Stimulated activated CD8-positive, alpha-beta memory T cell treated with anti-CD3 and anti-CD28 coated beads, Interleukin-4, amount 100 ng/mL, for 4 hours (primary cell): ENCODE data around the gene PXK.

ENCODE experiments used
- DNase-seq, 2 donors: peaks; one replicate each; pipeline ENCODE4 v3.0.0-alpha.2; 2020; ENCODE audit warnings: low read depth in 2 of 2, low spot score in 1 of 2

The PXK gene

GRCh38 chr3:58383476-58383875 lies 50.8 kb downstream of the PXK start:
- no peak for DNase-seq

DNA sequence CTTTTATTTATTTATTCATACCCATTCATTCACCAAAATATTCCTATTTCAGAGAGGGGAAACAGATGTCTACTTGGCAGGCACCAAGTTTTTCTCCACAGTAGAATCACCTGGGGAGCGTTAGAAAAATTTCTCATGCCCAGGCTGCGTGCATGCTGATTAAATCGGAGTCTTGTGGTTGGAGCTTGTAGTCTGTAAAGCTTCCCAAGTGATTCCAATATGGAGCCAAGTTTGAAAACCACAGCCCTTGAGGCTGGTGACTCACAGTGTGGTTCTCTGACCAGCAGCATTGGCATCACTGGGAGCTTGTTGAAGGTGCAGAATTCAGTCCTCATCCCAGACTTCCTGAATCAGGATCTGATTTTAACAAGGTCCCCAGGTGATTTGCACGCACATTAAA lies 51.2 kb downstream of the PXK start:
- DNase-seq, result no peak

DNA sequence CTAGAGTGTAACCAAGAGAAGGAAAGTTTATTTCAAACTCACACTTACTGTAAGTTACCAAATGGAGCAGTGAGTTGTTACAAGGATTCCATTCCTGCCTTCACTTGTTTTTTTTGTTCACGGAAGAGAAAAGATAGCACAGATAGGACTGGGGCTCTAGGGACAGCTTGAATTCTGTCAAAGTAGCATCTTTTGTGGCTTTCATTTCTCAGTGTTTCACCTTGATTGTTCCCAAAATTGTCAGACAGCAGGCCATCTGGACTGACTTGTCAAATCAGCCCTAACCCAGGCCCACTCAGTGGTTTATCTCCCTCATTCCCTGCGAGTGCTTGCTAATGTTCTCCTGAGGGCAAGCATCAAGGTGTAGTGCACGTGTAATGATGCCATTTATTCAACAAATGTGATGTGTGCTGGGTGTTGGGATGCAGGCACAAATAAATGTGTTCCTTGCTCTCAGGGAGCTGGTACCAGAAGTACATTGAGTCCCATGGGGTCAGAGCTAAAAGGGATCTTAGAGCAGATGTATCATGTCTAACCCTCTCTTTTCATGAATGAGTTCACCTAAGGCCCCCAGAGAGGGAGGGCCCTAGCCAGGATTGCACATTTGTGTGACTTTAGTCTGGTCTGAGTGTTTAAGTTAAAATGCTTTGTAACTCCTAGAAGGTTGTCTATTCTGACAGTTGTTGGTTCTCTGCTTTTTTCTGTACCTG lies 51.8 kb downstream of the PXK start:
- no peak for DNase-seq

- no peak for DNase-seq
These were observed 54.1 kb downstream of the PXK start for GRCh38 chr3:58386626-58387365.

DNA sequence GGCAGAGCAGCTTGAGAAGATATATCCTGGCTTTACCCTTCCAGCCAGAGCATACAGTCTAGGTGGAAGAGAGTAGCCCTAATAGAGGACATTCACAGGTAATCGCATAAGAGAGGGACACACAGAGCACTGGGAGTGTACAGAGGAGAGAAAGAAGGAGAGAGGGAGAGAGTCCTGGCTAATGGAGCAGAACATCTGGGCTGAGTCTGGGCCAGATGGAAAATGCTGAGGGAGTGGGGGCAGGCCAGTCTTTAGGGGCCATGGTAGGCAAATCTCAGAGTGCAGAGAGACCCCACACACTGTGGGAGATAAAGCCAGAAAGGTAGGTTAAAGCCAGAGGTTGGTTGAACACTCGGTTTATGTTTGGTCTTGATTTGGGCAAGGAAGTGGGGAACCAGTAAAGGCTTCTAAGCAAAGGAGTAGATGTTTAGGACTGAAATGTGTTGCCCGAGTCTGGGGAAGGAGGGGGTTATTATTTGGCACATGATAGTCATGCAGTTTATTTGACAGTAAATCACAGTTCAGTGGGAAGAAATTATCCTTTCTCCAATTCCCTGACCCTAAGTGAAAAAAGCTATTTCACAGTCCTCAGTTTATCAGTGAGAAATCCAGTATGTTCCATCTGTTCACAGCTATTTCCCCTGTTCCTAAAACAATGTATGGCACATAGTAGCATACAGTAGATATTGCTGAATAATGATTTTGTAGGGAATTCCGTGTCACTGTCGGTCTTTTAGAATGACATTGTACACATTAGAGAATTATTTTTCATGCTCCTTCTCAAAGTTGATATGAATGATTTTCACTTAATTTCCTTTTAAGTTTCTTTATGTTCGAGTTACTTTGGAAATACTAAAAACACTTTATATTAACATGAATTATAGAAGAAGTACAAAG lies 55.2 kb downstream of the PXK start:
- DNase-seq, result no peak

- no peak for DNase-seq
These were observed 55.9 kb downstream of the PXK start for GRCh38 chr3:58388550-58389091.

- no peak for DNase-seq
These were observed 58.6 kb downstream of the PXK start for GRCh38 chr3:58391156-58391865.

- DNase-seq, result no peak
These were observed 59.5 kb downstream of the PXK start for GRCh38 chr3:58392181-58392580.

DNA sequence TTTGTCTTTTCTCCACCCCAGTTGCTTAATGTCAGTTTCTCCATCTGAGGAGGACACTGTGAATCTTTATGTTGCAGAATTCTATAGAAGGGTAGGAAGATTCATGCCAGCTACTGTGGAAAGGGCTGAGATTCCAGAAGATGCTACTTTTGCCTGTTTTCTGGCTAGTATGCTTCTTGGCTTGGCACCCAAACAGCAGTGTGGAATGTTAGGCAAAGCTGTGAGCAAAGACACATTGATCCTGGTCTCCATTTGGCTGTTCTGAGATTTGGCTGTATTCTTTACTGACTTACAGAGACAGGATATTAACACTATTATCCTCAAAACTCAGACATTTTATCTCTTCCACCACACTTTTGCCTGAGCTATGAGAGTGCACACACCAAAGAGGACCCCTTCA lies 61.6 kb downstream of the PXK start:
- DNase-seq, result no peak

DNA sequence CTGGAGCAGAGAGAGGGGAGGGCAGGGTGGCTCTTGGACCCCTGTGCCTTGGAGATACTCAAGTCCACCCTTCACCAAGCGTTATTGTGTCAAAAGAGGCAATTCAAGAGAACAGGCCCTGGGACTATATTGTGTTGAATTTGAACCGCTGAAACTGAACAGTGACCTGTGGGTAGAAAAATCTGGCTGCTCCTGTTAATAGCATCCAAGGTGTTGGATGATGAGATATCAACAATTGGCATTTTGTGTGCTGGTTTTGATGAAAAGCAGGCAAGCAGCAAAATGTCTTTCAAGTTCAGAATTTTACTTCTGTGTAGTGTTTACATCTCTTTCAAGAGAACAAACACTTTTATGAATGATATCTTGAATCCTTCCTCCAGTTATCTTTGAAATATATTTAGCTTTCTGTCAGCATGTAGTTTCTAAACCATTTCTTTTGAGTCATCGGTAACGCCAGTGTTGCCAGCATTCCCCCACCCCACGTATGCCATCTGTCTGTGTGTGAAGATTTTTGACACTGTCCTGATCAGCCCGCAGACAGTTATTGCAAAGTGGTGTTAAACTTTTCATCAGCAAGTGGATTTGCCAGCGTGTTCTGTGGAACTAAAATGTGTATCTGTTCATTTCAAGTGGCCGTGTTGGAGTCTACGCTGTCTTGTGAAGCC lies 66.1 kb downstream of the PXK start:
- DNase-seq, result no peak

DNA sequence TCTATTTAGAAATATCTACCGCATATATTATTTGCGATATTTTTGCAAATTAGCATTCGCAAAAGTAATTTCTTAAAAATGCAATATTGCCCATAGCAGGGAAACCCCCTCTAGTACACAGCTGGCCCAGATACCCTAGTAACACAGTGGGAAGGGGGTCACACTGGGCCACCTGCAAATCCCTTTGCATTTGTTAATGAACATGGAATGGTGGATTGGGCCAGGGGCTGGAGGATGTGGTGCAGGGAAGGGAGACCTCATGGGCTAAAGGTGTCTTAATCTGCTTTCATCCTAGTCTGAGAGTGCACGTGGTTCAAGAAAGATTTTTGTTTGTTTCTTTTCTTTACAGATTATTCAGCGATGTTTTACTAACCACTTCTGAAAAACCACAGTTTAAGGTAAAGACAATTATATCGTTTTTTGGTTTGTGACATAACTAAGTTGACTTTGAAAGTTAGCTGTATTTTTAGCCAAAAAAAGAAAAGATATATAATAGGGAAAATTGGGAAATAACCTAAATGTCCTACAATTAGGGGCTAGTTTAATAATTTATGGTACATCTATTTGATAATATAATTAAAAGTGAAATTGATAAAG lies 70.9 kb downstream of the PXK start:
- DNase-seq, result no peak

GRCh38 chr3:58404396-58404795 lies 71.7 kb downstream of the PXK start:
- DNase-seq, result no peak

- DNase-seq, result no peak
These were observed 76.2 kb downstream of the PXK start for GRCh38 chr3:58408906-58409305.

DNA sequence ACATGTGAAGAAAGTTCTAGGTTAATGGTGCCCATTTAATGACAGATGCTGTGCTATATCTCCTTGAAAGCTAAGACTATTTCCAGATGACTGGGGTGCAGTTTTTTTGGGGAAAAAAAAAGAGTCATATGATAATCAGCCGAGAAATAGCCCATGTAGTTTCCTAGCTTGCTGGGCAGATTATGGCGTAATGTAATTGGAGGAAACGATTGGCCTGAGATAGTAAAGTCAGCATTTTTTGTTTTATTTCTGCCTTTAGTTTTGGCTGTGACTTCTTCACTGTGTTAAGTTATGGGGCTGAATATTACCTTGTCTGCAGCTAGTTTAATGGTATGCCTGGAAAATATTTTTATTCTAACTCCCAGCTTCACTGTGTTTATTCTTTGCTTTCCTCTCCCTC lies 77.0 kb downstream of the PXK start:
- no peak for DNase-seq

DNA sequence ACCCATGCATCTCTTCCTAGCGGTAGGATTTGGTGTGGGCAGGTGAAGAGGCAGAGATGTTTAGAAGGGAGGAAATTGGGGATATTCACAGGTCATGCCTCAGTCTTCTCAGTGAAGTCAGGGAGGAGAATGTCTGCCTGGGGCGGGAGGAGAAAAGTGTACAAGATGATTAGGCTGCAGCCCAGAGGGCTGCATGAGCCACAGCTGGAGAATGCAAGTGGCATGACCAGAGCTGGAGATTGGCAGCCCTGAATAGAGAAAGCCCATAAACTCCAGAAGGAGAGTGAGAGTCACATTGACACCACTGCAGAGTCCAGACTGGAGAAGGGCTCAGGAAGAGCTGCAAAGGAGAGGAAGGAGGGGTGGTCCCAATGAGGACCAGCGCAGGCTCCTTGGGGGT lies 78.3 kb downstream of the PXK start:
- DNase-seq, result no peak

GRCh38 chr3:58411851-58412830 lies 79.4 kb downstream of the PXK start:
- no peak for DNase-seq

DNA sequence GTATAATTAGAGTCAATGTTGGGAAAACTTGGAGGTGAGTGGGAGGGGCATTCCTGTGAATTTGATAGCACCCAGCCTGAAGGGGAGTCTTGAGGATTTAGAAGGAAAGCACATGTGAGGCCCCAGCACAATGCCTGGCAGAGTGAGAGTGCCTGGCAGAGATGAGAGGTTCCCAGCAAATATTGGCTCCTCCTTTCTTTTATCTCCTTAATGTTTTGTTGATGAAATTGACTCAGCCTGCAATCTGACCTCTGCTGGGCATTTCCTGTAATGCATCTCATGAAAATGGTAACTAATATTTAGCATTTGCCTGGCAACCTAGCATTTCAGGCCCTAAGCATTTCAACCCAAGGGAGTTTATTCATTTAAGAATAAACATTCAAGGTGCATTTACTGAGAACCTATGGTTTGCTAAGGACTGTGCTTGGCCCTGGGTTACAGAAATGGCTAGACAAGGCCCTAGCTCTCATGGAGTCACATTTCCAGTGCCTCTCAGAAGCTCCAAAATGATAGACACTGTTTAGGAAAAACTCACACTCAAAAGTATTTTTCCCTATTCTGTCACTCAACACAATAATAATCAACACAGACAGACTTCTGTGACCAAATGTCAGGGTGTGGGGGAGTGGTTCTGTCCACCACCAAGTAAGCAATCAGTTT lies 82.0 kb downstream of the PXK start:
- no peak for DNase-seq

DNA sequence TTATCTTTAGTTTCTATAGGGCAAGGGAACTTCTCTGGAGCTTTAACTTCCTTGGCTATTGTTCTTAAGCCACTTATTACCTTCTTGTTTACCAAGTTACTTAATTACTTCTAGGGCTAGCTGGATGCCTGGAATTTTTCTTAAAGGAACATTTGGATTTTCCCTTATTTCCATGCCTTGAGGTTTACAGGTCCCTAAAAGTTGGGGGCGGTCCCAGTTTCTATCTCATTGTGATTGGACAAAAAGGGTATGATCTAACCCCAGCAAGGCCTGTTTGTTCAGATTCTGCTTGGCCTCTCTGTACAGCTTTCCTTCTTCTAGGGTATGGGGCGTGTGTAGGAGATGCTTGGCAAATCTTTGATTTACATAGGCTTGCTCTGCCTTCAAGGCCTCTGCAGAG lies 83.5 kb downstream of the PXK start:
- no peak for DNase-seq
